PC-9 (cell line): ENCODE results near the gene PHACTR3.

ENCODE experiments used
- EZH2 ChIP-seq: fragments of 200-600 bp; sonication (generic); IDR thresholded peaks from 2 replicates; pipeline ENCODE4 v1.8.0; 2017; ENCODE audit warnings: antibody characterized with exemption, low read depth
- TF ChIP-seq, protein P1 (sequence below): fragments of 200-600 bp; sonication (generic); conservative IDR thresholded peaks from 2 replicates; pipeline ENCODE4 v1.6.1; 2017; ENCODE audit warnings: mixed run types, antibody characterized with exemption, mild to moderate bottlenecking, moderate library complexity

- TF ChIP-seq, protein P1, sequence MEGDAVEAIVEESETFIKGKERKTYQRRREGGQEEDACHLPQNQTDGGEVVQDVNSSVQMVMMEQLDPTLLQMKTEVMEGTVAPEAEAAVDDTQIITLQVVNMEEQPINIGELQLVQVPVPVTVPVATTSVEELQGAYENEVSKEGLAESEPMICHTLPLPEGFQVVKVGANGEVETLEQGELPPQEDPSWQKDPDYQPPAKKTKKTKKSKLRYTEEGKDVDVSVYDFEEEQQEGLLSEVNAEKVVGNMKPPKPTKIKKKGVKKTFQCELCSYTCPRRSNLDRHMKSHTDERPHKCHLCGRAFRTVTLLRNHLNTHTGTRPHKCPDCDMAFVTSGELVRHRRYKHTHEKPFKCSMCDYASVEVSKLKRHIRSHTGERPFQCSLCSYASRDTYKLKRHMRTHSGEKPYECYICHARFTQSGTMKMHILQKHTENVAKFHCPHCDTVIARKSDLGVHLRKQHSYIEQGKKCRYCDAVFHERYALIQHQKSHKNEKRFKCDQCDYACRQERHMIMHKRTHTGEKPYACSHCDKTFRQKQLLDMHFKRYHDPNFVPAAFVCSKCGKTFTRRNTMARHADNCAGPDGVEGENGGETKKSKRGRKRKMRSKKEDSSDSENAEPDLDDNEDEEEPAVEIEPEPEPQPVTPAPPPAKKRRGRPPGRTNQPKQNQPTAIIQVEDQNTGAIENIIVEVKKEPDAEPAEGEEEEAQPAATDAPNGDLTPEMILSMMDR: no peak
- no peak for TF ChIP-seq EZH2
These were observed 44.2 kb downstream of the PHACTR3 start for GRCh38 chr20:59648466-59649070.
